Liver (tissue), 9 donors: ENCODE measurements around the gene TBC1D24. TPM values are rescaled to one million over a fixed set of nuclear protein-coding genes. Genes with fewer than 3 reads are reported as not detected.

ENCODE experiments used
- DNase-seq: peaks from one replicate; pipeline ENCODE4 v3.0.0-alpha.2; 2017; ENCODE audit warnings: low spot score
- H3K27ac ChIP-seq, 2 donors: one replicate each; pipeline ENCODE4 v1.7.0; 2013; ENCODE audit warnings: inconsistent platforms in 2 of 2, low read length in 2 of 2, control low read depth in 1 of 2, low read depth in 1 of 2, mild to moderate bottlenecking in 1 of 2
- H3K27me3 ChIP-seq, 4 donors: one replicate each; pipeline versions ENCODE4 v1.6.1 to v1.7.0; 2013; ENCODE audit warnings: low read length in 3 of 4, inconsistent platforms in 1 of 4, mild to moderate bottlenecking in 1 of 4, moderate library complexity in 1 of 4; ENCODE audit not compliant: control insufficient read depth in 4 of 4, insufficient read depth in 4 of 4
- H3K36me3 ChIP-seq, 4 donors: one replicate each; pipeline versions ENCODE4 v1.6.1 to v1.7.0; 2013; ENCODE audit warnings: low read length in 3 of 4, mild to moderate bottlenecking in 3 of 4, low read depth in 1 of 4, moderate library complexity in 1 of 4; ENCODE audit not compliant: control insufficient read depth in 4 of 4, insufficient read depth in 3 of 4
- H3K4me1 ChIP-seq, 4 donors: one replicate each; pipeline versions ENCODE4 v1.6.1 to v1.7.0; 2013; ENCODE audit warnings: low read length in 3 of 4, mild to moderate bottlenecking in 3 of 4, moderate library complexity in 1 of 4; ENCODE audit not compliant: control insufficient read depth in 4 of 4, insufficient read depth in 4 of 4
- H3K4me3 ChIP-seq, 3 donors: one replicate each; pipeline versions ENCODE4 v1.6.1 to v1.7.0; 2013; ENCODE audit warnings: low read length in 3 of 3, control low read depth in 1 of 3, low read depth in 1 of 3, mild to moderate bottlenecking in 1 of 3
- H3K9ac ChIP-seq, 2 donors: one replicate each; pipeline ENCODE4 v1.7.0; 2013; ENCODE audit warnings: low read length in 2 of 2, mild to moderate bottlenecking in 2 of 2, moderate library complexity in 2 of 2, control low read depth in 1 of 2, low read depth in 1 of 2
- H3K9me3 ChIP-seq, 4 donors: one replicate each; pipeline versions ENCODE4 v1.6.1 to v1.7.0; 2013; ENCODE audit warnings: low read length in 3 of 4; ENCODE audit not compliant: control insufficient read depth in 4 of 4
- FOXA2 ChIP-seq: IDR thresholded peaks from 2 replicates; pipeline ENCODE4 v1.6.1; 2016; ENCODE audit warnings: antibody characterized with exemption
- GABPA ChIP-seq, 2 donors: IDR thresholded peaks in 1 of 2; conservative IDR thresholded peaks in 1 of 2; 2 replicates each; pipeline ENCODE4 v1.6.1; 2016; ENCODE audit warnings: antibody characterized with exemption in 2 of 2, mild to moderate bottlenecking in 1 of 2, moderate library complexity in 1 of 2
- HNF4A ChIP-seq, 2 donors: conservative IDR thresholded peaks; 2 replicates each; pipeline ENCODE4 v1.6.1; 2016; ENCODE audit warnings: antibody characterized with exemption in 2 of 2, mild to moderate bottlenecking in 2 of 2
- JUND ChIP-seq, 2 donors: IDR thresholded peaks; 2 replicates each; pipeline ENCODE4 v1.6.1; 2016; ENCODE audit warnings: antibody characterized with exemption in 2 of 2
- NR2F2 ChIP-seq: IDR thresholded peaks from 2 replicates; pipeline ENCODE4 v1.6.1; 2016; ENCODE audit warnings: antibody characterized with exemption
- RXRA ChIP-seq, 2 donors: IDR thresholded peaks; 2 replicates each; pipeline ENCODE4 v1.6.1; 2017 to 2018; ENCODE audit warnings: antibody characterized with exemption in 2 of 2, mild to moderate bottlenecking in 1 of 2
- TAF1 ChIP-seq: conservative IDR thresholded peaks from 2 replicates; pipeline ENCODE4 v1.6.1; 2016; ENCODE audit warnings: antibody characterized with exemption, mild to moderate bottlenecking
- YY1 ChIP-seq: IDR thresholded peaks from 2 replicates; pipeline ENCODE4 v1.6.1; 2016; ENCODE audit warnings: antibody characterized with exemption, mild to moderate bottlenecking
- WGBS: extraction: QIAGEN DNeasy Blood & Tissue Kit; methylation state at CpG from one replicate; pipeline ENCODE4 v1.1.7; 2013; 5-methylcytosine and 5-hydroxymethylcytosine counted together
- polyA plus RNA-seq, 2 donors: library from polyadenylated mRNA; stranded (reverse) in 1 of 2; unstranded in 1 of 2; fragments of 200-250 nt in 1 of 2; fragments of >200 nt in 1 of 2; fragmentation: Nextera tagmentation in 1 of 2; extraction: Ambion mirVana in 1 of 2; gene quantifications; one replicate each; pipeline versions ENCODE4 v1.2.1 to v1.2.3, GENCODE V29; 2013 to 2015
- total RNA-seq, 2 donors: library from RNA; depleted of rRNA; stranded (reverse); fragments of >200 nt; gene quantifications; one replicate each; pipeline ENCODE4 v1.2.3, GENCODE V29; 2014
- TF ChIP-seq, protein P1 (sequence below): fragments of 150-350 bp; IDR thresholded peaks from 2 replicates; pipeline ENCODE4 v1.5.1; 2017; ENCODE audit warnings: improper control_type of control experiment, low read depth, low read length; ENCODE audit not compliant: missing input control
- TF ChIP-seq, protein P2 (sequence below): IDR thresholded peaks from 2 replicates; pipeline ENCODE4 v1.6.1; 2016; ENCODE audit warnings: antibody characterized with exemption, mild to moderate bottlenecking
- TF ChIP-seq, protein P3 (sequence below): IDR thresholded peaks from 2 replicates; pipeline ENCODE4 v1.6.1; 2016; ENCODE audit warnings: antibody characterized with exemption
- donor health status: healthy.
- donor health status: healthy.
- donor health status: healthy.
- donor health status: healthy.
- donor health status: healthy.

Gene TBC1D24
- total and polyA plus RNA-seq, 4 donors, result 8.4 to 22.3 (median 11.5) TPM

DNA sequence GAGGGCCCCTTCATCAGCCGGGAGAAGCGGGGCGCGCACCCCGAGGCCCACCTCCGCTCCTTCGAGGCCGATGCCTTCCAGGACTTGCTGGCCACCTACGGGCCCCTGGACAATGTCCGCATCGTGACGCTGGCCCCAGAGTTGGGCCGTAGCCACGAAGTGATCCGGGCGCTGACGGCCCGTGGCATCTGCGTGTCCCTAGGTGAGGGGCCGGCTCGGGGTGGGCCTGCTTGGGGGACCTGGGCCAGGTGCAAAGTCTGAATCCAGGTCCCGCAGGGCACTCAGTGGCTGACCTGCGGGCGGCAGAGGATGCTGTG is 52.8 kb downstream of the TBC1D24 start:
- Histone ChIP-seq H3K9me3 (no peaks in the 10 kb centered on the region), H3K4me1 (peaks cover 21 to 56% (median 41%) of the 10 kb centered on the region in 4 donors), H3K4me3 (no peak overlapping the region), H3K9ac (no peak overlapping the region), H3K27me3 (no peaks in the 10 kb centered on the region), H3K36me3 (peaks cover 0 to 8% (median 1%) of the 10 kb centered on the region in 4 donors), H3K27ac (no peak overlapping the region)
- TF ChIP-seq RXRA (IDR thresholded peaks at IDR 0.05) (no peak), NR2F2 (no peak)
- no peak for DNase-seq
- WGBS, result 94% methylated on average over 24 of the region's 24 CpGs

DNA sequence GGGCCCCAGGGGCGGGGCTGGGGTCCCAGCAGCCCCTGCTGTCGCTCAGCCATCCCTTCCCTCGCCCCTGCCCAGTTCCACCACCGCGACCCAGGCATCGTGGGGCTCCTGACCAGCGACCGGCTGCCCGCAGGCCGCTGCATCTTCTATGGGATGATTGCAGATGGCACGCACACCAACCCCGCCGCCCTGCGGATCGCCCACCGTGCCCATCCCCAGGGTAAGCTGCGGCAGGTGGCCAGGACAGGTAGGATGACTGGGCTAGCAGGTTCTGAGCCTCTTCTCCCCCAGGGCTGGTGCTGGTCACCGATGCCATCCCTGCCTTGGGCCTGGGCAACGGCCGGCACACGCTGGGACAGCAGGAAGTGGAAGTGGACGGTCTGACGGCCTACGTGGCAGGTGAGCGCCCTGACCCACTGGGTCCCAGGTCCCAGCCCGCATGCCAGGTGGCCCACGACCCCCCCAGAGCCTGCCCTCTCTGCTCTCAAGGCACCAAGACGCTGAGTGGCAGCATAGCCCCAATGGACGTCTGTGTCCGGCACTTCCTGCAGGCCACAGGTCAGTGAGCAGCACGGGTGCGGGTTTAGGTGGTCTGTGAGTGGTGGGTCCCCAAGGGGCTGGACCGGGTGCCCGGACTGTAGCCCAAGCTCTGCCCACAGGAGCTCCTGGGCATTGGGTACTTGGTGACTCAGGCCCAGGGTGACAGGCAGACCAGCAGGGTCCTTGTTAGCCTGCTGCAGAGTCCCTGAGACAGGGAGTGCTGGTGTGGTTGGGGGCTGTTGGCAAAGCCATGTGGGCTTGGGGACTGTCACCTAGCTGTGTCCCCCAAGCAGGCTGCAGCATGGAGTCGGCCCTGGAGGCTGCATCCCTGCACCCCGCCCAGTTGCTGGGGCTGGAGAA is 53.5 kb downstream of the TBC1D24 start:
- no peaks in the 10 kb centered on the region for H3K9me3 ChIP-seq
- H3K36me3 ChIP-seq, result peaks cover 0 to 7% (median under 1%) of the 10 kb centered on the region in 4 donors
- no peak for TF ChIP-seq JUND (IDR thresholded peaks at IDR 0.05)
- 92% methylated on average over 36 of the region's 36 CpGs for WGBS
- no peak overlapping the region for H3K9ac ChIP-seq
- no peaks in the 10 kb centered on the region for H3K27me3 ChIP-seq
- H3K4me3 ChIP-seq, result no peak overlapping the region
- H3K27ac ChIP-seq, result no peak overlapping the region
- peaks cover 21 to 52% (median 38%) of the 10 kb centered on the region in 4 donors for H3K4me1 ChIP-seq
- DNase-seq, result no peak

DNA sequence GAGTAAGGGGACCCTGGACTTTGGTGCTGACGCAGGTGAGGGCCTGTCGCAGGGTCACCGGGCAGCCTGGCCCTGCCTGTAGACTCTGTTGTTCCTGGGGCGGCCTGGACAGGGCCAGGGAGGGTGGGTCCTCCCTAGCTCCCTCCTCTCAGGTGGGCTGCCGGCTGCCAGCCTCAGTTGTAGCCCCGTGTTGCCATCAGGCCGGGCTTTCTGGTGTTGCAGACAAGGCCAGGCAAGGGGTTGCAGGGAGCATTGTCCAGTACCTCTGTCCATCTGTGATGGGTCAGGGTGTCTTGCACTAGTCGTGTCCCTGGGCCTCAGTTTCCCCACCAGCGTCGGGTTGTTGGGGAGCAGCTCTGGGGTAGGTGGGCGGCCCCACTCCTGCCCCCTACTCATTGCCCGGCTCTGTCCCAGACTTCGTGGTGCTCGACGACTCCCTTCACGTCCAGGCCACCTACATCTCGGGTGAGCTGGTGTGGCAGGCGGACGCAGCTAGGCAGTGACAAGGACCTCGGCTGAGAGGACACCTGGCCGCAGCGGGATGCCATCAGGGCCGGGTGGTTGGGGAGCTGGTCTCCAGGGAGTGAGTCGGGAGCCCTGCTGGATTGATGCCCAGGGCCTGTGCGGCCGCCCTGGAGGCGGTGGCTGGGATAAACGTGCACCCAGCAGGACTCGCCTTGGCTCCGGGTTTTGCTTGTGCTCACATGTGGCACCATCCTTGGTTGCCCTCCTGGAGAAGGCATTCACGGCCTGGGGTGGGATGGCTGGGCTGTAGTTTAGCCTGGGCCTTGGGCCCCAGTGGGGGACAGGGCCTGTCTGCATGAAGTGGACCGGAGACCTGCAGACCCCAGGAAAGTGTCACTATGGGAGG is 54.4 kb downstream of the TBC1D24 start:
- Histone ChIP-seq H3K9me3 (no peaks in the 10 kb centered on the region), H3K9ac (no peak overlapping the region), H3K4me1 (peaks cover 18 to 44% (median 30%) of the 10 kb centered on the region in 4 donors), H3K27ac (no peak overlapping the region), H3K27me3 (no peaks in the 10 kb centered on the region), H3K36me3 (peaks cover 0 to 6% (median 0%) of the 10 kb centered on the region in 4 donors), H3K4me3 (no peak overlapping the region)
- TF ChIP-seq HNF4A (conservative IDR thresholded peaks at IDR 0.05), result no peak
- TF ChIP-seq, protein P1, sequence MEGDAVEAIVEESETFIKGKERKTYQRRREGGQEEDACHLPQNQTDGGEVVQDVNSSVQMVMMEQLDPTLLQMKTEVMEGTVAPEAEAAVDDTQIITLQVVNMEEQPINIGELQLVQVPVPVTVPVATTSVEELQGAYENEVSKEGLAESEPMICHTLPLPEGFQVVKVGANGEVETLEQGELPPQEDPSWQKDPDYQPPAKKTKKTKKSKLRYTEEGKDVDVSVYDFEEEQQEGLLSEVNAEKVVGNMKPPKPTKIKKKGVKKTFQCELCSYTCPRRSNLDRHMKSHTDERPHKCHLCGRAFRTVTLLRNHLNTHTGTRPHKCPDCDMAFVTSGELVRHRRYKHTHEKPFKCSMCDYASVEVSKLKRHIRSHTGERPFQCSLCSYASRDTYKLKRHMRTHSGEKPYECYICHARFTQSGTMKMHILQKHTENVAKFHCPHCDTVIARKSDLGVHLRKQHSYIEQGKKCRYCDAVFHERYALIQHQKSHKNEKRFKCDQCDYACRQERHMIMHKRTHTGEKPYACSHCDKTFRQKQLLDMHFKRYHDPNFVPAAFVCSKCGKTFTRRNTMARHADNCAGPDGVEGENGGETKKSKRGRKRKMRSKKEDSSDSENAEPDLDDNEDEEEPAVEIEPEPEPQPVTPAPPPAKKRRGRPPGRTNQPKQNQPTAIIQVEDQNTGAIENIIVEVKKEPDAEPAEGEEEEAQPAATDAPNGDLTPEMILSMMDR, result peak; percentile 25
- peak; percentile 42 for DNase-seq
- 87% methylated on average over 32 of the region's 32 CpGs for WGBS

DNA sequence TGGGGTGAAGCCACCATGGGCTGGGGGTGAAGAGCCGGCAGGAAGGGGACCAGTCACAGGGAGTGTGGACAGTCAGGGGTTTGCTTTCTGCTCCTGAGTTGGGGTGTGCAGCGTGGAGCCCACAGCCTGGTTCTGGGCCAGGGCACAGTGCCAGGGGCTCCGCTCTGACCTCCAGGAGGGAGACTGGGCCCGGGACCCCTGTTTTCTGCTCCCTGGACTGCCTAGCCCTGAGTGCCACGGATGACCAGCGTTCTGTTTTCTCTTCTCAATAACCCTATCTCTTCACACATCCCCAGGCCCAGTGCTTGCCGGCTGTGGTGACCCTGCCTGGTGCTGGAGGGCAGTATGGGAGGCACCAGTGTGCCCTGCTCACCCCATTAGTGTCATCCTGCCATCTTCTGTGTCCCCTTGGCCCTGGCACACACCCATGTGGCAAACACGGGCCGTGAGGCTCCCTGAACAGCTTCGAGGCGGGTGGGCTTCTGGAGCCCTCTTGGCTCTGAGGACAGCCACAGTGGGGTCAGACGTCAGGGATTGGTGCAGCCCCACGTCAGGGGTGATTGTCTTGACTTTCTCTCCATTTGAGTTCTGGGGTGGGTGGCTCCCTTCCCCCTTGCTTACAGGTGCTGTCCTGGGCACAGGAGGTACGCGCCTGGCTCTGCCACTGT is 55.2 kb downstream of the TBC1D24 start:
- Histone ChIP-seq H3K9me3 (no peaks in the 10 kb centered on the region), H3K27me3 (no peaks in the 10 kb centered on the region), H3K4me1 (peaks cover 12 to 36% (median 22%) of the 10 kb centered on the region in 4 donors), H3K4me3 (no peak overlapping the region), H3K36me3 (peaks cover 0 to 6% (median 0%) of the 10 kb centered on the region in 4 donors), H3K9ac (no peak overlapping the region), H3K27ac (no peak overlapping the region)
- WGBS, result 94% methylated on average over 15 of the region's 15 CpGs
- DNase-seq, result no peak
- TF ChIP-seq RXRA (IDR thresholded peaks at IDR 0.05) (no peak), FOXA2 (no peak), YY1 (no peak), NR2F2 (no peak), GABPA (IDR thresholded peaks at IDR 0.05 in 1 of 2, conservative IDR thresholded peaks at IDR 0.05 in 1 of 2) (no peak), TAF1 (no peak), JUND (IDR thresholded peaks at IDR 0.05) (no peak)
- TF ChIP-seq, protein P2, sequence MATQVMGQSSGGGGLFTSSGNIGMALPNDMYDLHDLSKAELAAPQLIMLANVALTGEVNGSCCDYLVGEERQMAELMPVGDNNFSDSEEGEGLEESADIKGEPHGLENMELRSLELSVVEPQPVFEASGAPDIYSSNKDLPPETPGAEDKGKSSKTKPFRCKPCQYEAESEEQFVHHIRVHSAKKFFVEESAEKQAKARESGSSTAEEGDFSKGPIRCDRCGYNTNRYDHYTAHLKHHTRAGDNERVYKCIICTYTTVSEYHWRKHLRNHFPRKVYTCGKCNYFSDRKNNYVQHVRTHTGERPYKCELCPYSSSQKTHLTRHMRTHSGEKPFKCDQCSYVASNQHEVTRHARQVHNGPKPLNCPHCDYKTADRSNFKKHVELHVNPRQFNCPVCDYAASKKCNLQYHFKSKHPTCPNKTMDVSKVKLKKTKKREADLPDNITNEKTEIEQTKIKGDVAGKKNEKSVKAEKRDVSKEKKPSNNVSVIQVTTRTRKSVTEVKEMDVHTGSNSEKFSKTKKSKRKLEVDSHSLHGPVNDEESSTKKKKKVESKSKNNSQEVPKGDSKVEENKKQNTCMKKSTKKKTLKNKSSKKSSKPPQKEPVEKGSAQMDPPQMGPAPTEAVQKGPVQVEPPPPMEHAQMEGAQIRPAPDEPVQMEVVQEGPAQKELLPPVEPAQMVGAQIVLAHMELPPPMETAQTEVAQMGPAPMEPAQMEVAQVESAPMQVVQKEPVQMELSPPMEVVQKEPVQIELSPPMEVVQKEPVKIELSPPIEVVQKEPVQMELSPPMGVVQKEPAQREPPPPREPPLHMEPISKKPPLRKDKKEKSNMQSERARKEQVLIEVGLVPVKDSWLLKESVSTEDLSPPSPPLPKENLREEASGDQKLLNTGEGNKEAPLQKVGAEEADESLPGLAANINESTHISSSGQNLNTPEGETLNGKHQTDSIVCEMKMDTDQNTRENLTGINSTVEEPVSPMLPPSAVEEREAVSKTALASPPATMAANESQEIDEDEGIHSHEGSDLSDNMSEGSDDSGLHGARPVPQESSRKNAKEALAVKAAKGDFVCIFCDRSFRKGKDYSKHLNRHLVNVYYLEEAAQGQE, result no peak
- TF ChIP-seq, protein P3, sequence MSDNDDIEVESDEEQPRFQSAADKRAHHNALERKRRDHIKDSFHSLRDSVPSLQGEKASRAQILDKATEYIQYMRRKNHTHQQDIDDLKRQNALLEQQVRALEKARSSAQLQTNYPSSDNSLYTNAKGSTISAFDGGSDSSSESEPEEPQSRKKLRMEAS, result no peak
